Muscle layer of duodenum (tissue), 2 donors: ENCODE measurements around the gene GABRR2.
"Not testable (repeated sequence)": the region's sequence is repeated elsewhere in the genome, so short reads cannot be mapped to it uniquely, and the experiment has no call there.

Experiments used
- H3K27ac ChIP-seq: one replicate; pipeline ENCODE4 v1.7.0; 2013; ENCODE audit warnings: mild to moderate bottlenecking, low read length
- H3K27me3 ChIP-seq: one replicate; pipeline ENCODE4 v1.7.0; 2013; ENCODE audit warnings: low read depth, mild to moderate bottlenecking, control low read depth, low read length
- H3K36me3 ChIP-seq, 2 donors: one replicate each; pipeline ENCODE4 v1.7.0; 2013; ENCODE audit warnings: low read length in 2 of 2, control low read depth in 1 of 2, mild to moderate bottlenecking in 1 of 2; ENCODE audit not compliant: insufficient read depth in 2 of 2, control insufficient read depth in 1 of 2
- H3K4me1 ChIP-seq, 2 donors: one replicate each; pipeline ENCODE4 v1.7.0; 2013; ENCODE audit warnings: low read length in 2 of 2, mild to moderate bottlenecking in 2 of 2, control low read depth in 1 of 2, moderate library complexity in 1 of 2; ENCODE audit not compliant: insufficient read depth in 2 of 2, control insufficient read depth in 1 of 2
- H3K4me3 ChIP-seq, 2 donors: one replicate each; pipeline ENCODE4 v1.7.0; 2013; ENCODE audit warnings: low read length in 2 of 2, low read depth in 1 of 2, mild to moderate bottlenecking in 1 of 2
- H3K9me3 ChIP-seq, 2 donors: one replicate each; pipeline ENCODE4 v1.7.0; 2013; ENCODE audit warnings: low read length in 2 of 2, control low read depth in 1 of 2, mild to moderate bottlenecking in 1 of 2; ENCODE audit not compliant: control insufficient read depth in 1 of 2
- donor health status: healthy.

GABRR2 gene

DNA sequence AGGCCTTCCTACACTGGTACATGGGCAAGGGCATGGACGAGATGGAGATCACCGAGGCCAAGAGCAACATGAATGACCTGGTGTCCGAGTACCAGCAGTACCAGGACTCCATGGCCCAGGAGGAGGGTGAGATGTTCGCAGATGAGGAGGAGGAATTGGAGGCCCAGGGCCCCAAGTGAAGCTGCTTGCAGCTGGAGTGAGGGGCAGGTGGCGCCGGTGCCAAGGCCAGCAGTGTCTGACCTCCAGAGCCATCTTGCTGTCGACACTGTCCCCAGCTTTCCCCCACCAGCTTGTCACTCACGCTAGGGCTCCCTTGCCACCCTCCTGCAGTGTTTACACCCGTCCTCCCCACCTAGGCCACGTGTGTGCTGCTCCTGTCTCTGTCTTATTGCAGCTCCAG is 12.2 kb downstream of the GABRR2 start:
- Histone ChIP-seq H3K9me3 (no peaks in the 10 kb centered on the region), H3K4me1 (peaks cover 0 to 9% of the 10 kb centered on the region in 2 donors), H3K4me3 (no peak overlapping the region), H3K36me3 (no peaks in the 10 kb centered on the region), H3K27ac (no peak overlapping the region), H3K27me3 (no peaks in the 10 kb centered on the region)

- no peak overlapping the region for H3K4me3 ChIP-seq
- H3K36me3 ChIP-seq, result no peaks in the 10 kb centered on the region
- H3K4me1 ChIP-seq, result peaks cover 0 to 9% of the 10 kb centered on the region in 2 donors
- H3K27ac ChIP-seq, result no peak overlapping the region
- no peaks in the 10 kb centered on the region for H3K27me3 ChIP-seq
- no peaks in the 10 kb centered on the region for H3K9me3 ChIP-seq
Measured at GRCh38 chr6:89302195-89302770, 12.8 kb downstream of the GABRR2 start.

- H3K27me3 ChIP-seq, result no peaks in the 10 kb centered on the region
- no peaks in the 10 kb centered on the region for H3K36me3 ChIP-seq
- no peaks in the 10 kb centered on the region for H3K9me3 ChIP-seq
- no peak overlapping the region for H3K27ac ChIP-seq
- peaks cover 0 to 9% of the 10 kb centered on the region in 2 donors for H3K4me1 ChIP-seq
- H3K4me3 ChIP-seq, result no peak overlapping the region
Measured at GRCh38 chr6:89301586-89302194, 13.4 kb downstream of the GABRR2 start.

DNA sequence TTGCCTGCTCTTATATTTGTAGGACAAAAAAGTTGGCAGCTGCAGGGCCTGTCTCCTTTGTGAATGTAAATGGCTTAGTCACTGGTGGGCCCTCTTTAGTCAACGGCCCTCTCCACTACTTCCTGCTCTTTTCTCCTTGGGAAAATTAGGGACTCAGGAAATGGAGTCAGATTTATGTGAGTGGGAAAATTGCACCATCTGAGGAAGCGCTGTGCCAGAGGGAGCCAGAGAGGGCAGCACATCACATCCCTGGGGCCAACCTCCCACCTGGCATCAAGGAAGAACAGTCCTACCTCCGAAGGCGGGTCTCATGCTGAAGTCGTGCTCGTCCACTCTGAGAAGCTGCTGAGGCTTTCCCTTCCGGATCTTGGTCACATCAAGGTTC is 15.6 kb downstream of the GABRR2 start:
- H3K27me3 ChIP-seq, result no peaks in the 10 kb centered on the region
- H3K36me3 ChIP-seq, result no peaks in the 10 kb centered on the region
- H3K27ac ChIP-seq, result no peak overlapping the region
- H3K4me3 ChIP-seq, result no peak overlapping the region
- peaks cover 0 to 9% of the 10 kb centered on the region in 2 donors for H3K4me1 ChIP-seq
- no peaks in the 10 kb centered on the region for H3K9me3 ChIP-seq

DNA sequence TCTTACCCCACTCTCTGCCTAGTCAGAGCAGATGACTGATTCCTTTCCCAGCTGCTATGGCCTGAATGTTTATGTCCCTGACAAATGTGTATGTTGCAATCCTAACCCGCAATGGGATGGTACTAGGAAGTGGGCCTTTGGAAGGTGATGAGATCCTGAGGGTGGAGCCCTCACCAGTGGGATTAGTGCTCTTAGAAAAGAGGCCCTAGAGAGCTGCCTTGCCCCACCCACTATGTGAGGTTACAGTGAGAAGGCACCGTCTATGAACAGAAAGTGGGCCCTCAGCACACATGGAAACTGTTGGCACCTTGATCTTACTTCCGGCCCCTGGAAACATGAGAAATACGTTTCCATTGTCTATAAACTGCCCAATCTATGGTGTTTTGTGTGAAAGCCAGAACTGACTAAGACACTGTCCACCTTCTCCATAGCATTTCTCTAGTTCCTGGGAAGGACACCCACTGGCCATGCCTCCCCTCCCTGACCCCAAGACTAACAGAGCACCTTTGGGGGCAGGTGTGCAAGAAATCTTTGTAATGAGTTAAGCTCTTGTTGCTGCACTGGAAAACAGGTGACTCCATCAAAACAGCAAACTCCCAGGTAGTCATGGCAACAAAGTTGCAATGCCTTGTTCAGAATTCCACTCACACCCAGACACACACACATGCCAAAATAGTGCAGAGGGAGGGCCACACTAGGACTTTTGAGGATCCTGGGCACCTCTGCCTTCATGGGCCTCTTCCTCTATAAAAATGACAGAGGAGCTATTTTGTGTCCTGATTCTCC is 16.2 kb downstream of the GABRR2 start:
- no peaks in the 10 kb centered on the region for H3K36me3 ChIP-seq
- no peaks in the 10 kb centered on the region for H3K27me3 ChIP-seq
- no peak overlapping the region for H3K4me3 ChIP-seq
- peaks cover 0 to 9% of the 10 kb centered on the region in 2 donors for H3K4me1 ChIP-seq
- H3K9me3 ChIP-seq, result no peaks in the 10 kb centered on the region
- no peak overlapping the region for H3K27ac ChIP-seq

GRCh38 chr6:89297695-89298351 is 17.3 kb downstream of the GABRR2 start:
- H3K4me3 ChIP-seq, result no peak overlapping the region
- H3K27me3 ChIP-seq, result no peaks in the 10 kb centered on the region
- H3K36me3 ChIP-seq, result no peaks in the 10 kb centered on the region
- peaks cover 0 to 9% of the 10 kb centered on the region in 2 donors for H3K4me1 ChIP-seq
- no peak overlapping the region for H3K27ac ChIP-seq
- no peaks in the 10 kb centered on the region for H3K9me3 ChIP-seq

GRCh38 chr6:89295981-89296380 is 19.1 kb downstream of the GABRR2 start:
- Histone ChIP-seq H3K36me3 (no peaks in the 10 kb centered on the region), H3K9me3 (no peaks in the 10 kb centered on the region), H3K27me3 (no peaks in the 10 kb centered on the region), H3K27ac (no peak overlapping the region), H3K4me3 (no peak overlapping the region), H3K4me1 (peaks cover 0 to 9% of the 10 kb centered on the region in 2 donors)

DNA sequence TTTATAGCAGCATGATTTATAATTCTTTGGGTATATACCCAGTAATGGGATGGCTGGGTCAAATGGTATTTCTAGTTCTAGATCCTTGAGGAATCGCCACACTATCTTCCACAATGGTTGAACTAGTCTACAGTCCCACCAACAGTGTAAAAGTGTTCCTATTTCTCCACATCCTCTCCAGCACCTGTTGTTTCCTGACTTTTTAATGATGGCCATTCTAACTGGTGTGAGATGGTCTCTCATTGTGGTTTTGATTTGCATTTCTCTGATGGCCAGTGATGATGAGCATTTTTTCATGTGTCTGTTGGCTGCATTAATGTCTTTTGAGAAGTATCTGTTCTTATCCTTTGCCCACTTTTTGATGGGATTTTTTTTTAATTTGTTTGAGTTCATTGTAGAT is 20.0 kb downstream of the GABRR2 start:
- H3K9me3 ChIP-seq, H3K36me3 ChIP-seq, H3K4me3 ChIP-seq: not testable (repeated sequence)

GRCh38 chr6:89291256-89291819 is 23.8 kb downstream of the GABRR2 start:
- Histone ChIP-seq H3K4me3 (no peak overlapping the region), H3K36me3 (no peaks in the 10 kb centered on the region), H3K4me1 (no peaks in the 10 kb centered on the region), H3K9me3 (no peaks in the 10 kb centered on the region), H3K27me3 (no peaks in the 10 kb centered on the region), H3K27ac (no peak overlapping the region)

More for the DNA sequence above, 20.0 kb downstream of the GABRR2 start:
- H3K4me1 ChIP-seq, H3K27ac ChIP-seq, H3K27me3 ChIP-seq: not testable (repeated sequence)

- Histone ChIP-seq H3K27ac (no peak overlapping the region), H3K4me1 (no peaks in the 10 kb centered on the region), H3K9me3 (no peaks in the 10 kb centered on the region)
Measured at GRCh38 chr6:89290401-89291155, 24.5 kb downstream of the GABRR2 start.

More at GRCh38 chr6:89290401-89291155, 24.5 kb downstream of the GABRR2 start:
- H3K36me3 ChIP-seq, result no peaks in the 10 kb centered on the region
- H3K27me3 ChIP-seq, result no peaks in the 10 kb centered on the region
- no peak overlapping the region for H3K4me3 ChIP-seq
